Glutamatergic neuron (in vitro differentiated cells): ENCODE data around the gene HSPB1. TPM values are rescaled to one million over a fixed set of nuclear protein-coding genes. Genes with fewer than 3 reads are reported as not detected.

Experiments used
- DNase-seq: peaks from one replicate; pipeline ENCODE4 v3.0.0; 2022
- H3K27ac Mint-ChIP-seq: one replicate; pipeline ENCODE4 v1.8.0; 2020; ENCODE audit warnings: mild to moderate bottlenecking, mixed read lengths, inconsistent platforms; ENCODE audit not compliant: unreplicated experiment
- H3K27me3 Mint-ChIP-seq: one replicate; pipeline ENCODE4 v1.8.0; 2020; ENCODE audit warnings: mild to moderate bottlenecking, moderate library complexity, mixed read lengths, inconsistent platforms; ENCODE audit not compliant: unreplicated experiment
- H3K36me3 Mint-ChIP-seq: one replicate; pipeline ENCODE4 v1.8.0; 2020; ENCODE audit warnings: mild to moderate bottlenecking, mixed read lengths, inconsistent platforms; ENCODE audit not compliant: unreplicated experiment
- H3K4me1 Mint-ChIP-seq: one replicate; pipeline ENCODE4 v1.8.0; 2020; ENCODE audit warnings: mild to moderate bottlenecking, low read depth, mixed read lengths, inconsistent platforms; ENCODE audit not compliant: unreplicated experiment
- H3K4me3 Mint-ChIP-seq: one replicate; pipeline ENCODE4 v1.8.0; 2020; ENCODE audit warnings: mild to moderate bottlenecking, mixed read lengths, inconsistent platforms; ENCODE audit not compliant: unreplicated experiment
- H3K9me3 Mint-ChIP-seq: one replicate; pipeline ENCODE4 v1.8.0; 2020; ENCODE audit warnings: mild to moderate bottlenecking, moderate library complexity, mixed read lengths, inconsistent platforms; ENCODE audit not compliant: unreplicated experiment
- total RNA-seq: library from RNA; stranded (reverse); fragmentation: NEBNext Ultra II Directional; extraction: Animal tissue kit (Norgen Biotek cat#: 25700); gene quantifications from one replicate; pipeline ENCODE4 v1.2.1, GENCODE V29; 2021; ENCODE audit not compliant: unreplicated experiment
- TF ChIP-seq, protein P1 (sequence below): fragments of 200-600 bp; sonication (generic); IDR thresholded peaks from one replicate; pipeline ENCODE4 v1.5.0; 2021; ENCODE audit not compliant: partially characterized antibody, unreplicated experiment

The HSPB1 gene
- total RNA-seq, 1 donor from 2014 or later: 50.4 TPM

DNA sequence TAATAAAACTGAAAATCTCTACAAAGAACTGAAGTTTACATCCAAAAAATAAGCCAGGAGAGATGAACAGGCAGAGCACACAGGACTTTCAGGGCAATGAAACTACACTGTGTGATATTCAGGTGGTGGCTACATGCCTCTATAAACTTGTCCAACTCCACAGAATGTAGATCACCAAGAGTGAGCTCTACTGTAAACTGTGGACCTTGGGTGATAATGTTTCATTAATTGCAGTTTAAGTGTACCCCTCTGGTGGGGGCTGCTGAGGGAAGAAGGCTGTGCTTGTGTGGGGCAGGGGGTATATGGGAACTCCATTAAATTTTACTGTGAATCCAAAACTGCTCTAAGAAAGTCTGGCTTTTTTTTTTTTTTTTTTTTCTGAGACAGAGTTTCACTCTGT, 33.6 kb downstream of the HSPB1 start:
- Mint-ChIP-seq H3K9me3 (peaks cover 12% of the 10 kb centered on the region), H3K4me3 (no peak overlapping the region), H3K27me3 (no peaks in the 10 kb centered on the region), H3K27ac (peak overlapping the region; percentile 31), H3K36me3 (no peaks in the 10 kb centered on the region), H3K4me1 (peaks cover 47% of the 10 kb centered on the region)
- TF ChIP-seq, protein P1, sequence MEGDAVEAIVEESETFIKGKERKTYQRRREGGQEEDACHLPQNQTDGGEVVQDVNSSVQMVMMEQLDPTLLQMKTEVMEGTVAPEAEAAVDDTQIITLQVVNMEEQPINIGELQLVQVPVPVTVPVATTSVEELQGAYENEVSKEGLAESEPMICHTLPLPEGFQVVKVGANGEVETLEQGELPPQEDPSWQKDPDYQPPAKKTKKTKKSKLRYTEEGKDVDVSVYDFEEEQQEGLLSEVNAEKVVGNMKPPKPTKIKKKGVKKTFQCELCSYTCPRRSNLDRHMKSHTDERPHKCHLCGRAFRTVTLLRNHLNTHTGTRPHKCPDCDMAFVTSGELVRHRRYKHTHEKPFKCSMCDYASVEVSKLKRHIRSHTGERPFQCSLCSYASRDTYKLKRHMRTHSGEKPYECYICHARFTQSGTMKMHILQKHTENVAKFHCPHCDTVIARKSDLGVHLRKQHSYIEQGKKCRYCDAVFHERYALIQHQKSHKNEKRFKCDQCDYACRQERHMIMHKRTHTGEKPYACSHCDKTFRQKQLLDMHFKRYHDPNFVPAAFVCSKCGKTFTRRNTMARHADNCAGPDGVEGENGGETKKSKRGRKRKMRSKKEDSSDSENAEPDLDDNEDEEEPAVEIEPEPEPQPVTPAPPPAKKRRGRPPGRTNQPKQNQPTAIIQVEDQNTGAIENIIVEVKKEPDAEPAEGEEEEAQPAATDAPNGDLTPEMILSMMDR: no peak
- DNase-seq: no peak

DNA sequence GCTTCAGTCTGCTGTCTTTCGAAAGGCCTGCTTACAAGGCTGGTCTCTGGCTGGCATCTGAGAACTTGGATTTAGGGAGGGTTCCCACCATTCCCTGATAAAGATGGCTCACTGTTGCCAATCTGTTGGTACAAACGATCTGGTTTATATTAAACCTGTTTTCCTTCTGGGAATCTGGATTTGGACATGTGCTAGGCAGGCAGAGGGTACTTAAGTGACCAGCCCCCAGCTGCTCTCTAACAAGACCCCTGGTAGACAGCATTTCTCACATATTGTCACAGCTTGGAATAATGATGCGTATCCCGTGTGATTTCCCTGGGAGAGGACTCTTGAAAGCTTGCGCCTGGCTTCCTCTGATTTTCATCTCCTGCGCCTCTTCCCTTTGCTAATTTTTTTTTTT, 34.7 kb downstream of the HSPB1 start:
- Mint-ChIP-seq H3K27ac (peak overlapping the region; percentile 91), H3K4me3 (no peak overlapping the region), H3K9me3 (peaks cover 9% of the 10 kb centered on the region), H3K36me3 (no peaks in the 10 kb centered on the region), H3K27me3 (no peaks in the 10 kb centered on the region), H3K4me1 (peaks cover 41% of the 10 kb centered on the region)
- no peak for DNase-seq
- TF ChIP-seq, protein P1: no peak

DNA sequence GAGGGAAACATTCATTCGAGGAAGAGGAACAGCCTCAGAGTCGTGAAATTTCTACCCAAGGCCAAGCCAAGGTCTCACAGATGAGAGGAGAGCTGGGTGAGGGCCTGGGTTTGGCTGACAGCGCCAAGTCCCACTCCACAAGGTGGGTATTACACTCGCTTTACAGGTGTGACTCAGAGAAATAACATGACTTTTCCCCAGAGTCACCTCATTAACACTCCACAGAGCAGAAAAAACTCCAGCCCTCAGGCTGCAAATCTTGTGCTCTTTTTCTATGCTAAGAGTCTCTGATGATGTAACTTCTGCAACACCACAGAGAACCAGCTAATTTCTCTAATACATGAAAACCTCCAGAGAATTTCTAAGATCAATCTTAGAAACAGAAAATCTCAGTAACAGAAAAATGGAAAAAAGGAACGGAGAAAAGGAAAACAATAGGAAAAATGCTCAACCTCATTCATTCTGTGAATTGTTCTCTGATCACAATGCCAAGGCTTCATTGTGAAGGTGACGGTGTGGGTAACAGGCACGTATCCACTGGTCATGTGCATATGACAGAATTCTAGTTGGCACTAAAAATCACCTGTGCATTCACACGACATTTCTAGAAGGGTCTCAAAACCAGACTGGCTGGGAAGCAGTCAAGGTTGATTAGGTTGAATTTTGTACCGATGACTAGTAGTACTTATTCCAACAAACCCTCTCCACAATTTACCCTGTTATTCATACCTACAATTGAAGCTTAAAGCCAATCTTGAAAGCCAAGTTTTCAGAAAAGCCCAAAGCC, 36.0 kb downstream of the HSPB1 start:
- TF ChIP-seq, protein P1: no peak
- peaks cover 11% of the 10 kb centered on the region for H3K9me3 Mint-ChIP-seq
- H3K4me1 Mint-ChIP-seq: peaks cover 43% of the 10 kb centered on the region
- H3K27me3 Mint-ChIP-seq: peaks cover 1% of the 10 kb centered on the region
- H3K4me3 Mint-ChIP-seq: peak overlapping the region; percentile 61
- peaks cover 4% of the 10 kb centered on the region for H3K36me3 Mint-ChIP-seq
- peak overlapping the region; percentile 91 for H3K27ac Mint-ChIP-seq
- DNase-seq: no peak

DNA sequence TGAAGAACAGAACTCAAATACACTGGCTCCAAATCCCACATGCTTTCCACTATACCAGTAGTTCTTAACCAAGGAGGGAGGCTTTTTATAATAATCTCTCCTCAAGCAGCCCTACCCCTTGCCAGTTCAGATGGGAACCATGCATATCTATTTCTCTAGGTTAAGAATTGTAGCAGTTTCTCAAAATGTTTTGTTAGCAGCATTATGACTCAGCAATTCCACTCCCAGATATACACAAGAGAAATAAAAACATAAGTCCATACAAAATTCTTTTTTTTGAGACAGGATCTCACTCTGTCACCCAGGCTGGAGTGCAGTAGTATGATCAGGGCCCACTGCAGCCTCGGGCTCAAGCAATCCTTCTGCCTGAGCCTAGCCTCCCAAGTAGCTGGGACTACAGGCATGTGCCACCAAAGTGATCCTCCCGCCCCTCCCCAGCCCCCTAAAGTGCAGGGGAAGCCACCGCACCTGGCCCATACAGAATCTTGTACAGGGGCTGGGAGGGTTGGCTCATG, 38.2 kb downstream of the HSPB1 start:
- peaks cover 44% of the 10 kb centered on the region for H3K4me1 Mint-ChIP-seq
- no peak overlapping the region for H3K27ac Mint-ChIP-seq
- peaks cover 5% of the 10 kb centered on the region for H3K36me3 Mint-ChIP-seq
- H3K9me3 Mint-ChIP-seq: peaks cover 13% of the 10 kb centered on the region
- peaks cover 4% of the 10 kb centered on the region for H3K27me3 Mint-ChIP-seq
- DNase-seq: no peak
- no peak overlapping the region for H3K4me3 Mint-ChIP-seq
- TF ChIP-seq, protein P1: no peak

DNA sequence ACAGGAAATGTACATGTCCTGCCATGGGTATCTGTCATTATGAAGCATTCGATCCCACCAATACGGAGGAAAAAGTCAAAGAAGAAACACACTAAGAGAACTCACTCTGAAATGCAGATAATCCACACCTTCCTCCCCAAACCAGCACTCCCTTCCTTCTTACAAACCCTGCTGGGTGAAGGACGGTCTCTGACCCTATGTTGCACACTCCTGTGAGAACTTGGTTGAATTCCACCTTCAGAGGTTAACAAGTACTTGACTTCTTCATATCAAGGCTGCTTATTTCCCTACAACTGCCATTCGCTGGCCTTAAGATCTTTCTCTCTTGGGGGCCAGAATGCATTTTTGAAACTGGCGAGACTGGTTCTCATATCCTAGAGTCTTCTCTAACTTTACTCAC, 39.7 kb downstream of the HSPB1 start:
- H3K4me1 Mint-ChIP-seq: peaks cover 49% of the 10 kb centered on the region
- no peak for DNase-seq
- no peak overlapping the region for H3K4me3 Mint-ChIP-seq
- TF ChIP-seq, protein P1: no peak
- H3K9me3 Mint-ChIP-seq: peaks cover 18% of the 10 kb centered on the region
- H3K27me3 Mint-ChIP-seq: peaks cover 11% of the 10 kb centered on the region
- H3K27ac Mint-ChIP-seq: peak overlapping the region; percentile 34
- peaks cover 21% of the 10 kb centered on the region for H3K36me3 Mint-ChIP-seq
